Duodenal mucosa (tissue), 2 donors: ENCODE results near the gene SEC22C.

Source experiments
- H3K27ac ChIP-seq: one replicate; pipeline ENCODE4 v1.7.0; 2013; ENCODE audit warnings: low read depth, low read length
- H3K27me3 ChIP-seq, 2 donors: one replicate each; pipeline ENCODE4 v1.7.0; 2013; ENCODE audit warnings: low read length in 2 of 2, control low read depth in 1 of 2; ENCODE audit not compliant: insufficient read depth in 2 of 2, control insufficient read depth in 1 of 2
- H3K36me3 ChIP-seq, 2 donors: one replicate each; pipeline ENCODE4 v1.7.0; 2013; ENCODE audit warnings: low read length in 2 of 2, control low read depth in 1 of 2; ENCODE audit not compliant: insufficient read depth in 2 of 2, control insufficient read depth in 1 of 2
- H3K4me1 ChIP-seq, 2 donors: one replicate each; pipeline ENCODE4 v1.7.0; 2013; ENCODE audit warnings: low read length in 2 of 2, control low read depth in 1 of 2; ENCODE audit not compliant: insufficient read depth in 2 of 2, control insufficient read depth in 1 of 2
- H3K4me3 ChIP-seq, 2 donors: one replicate each; pipeline ENCODE4 v1.7.0; 2013; ENCODE audit warnings: low read length in 2 of 2, low read depth in 1 of 2
- H3K9ac ChIP-seq, 2 donors: one replicate each; pipeline ENCODE4 v1.7.0; 2013; ENCODE audit warnings: low read length in 2 of 2, low read depth in 1 of 2
- H3K9me3 ChIP-seq, 2 donors: one replicate each; pipeline ENCODE4 v1.7.0; 2013; ENCODE audit warnings: low read length in 2 of 2, control low read depth in 1 of 2; ENCODE audit not compliant: control insufficient read depth in 1 of 2

The SEC22C gene

DNA sequence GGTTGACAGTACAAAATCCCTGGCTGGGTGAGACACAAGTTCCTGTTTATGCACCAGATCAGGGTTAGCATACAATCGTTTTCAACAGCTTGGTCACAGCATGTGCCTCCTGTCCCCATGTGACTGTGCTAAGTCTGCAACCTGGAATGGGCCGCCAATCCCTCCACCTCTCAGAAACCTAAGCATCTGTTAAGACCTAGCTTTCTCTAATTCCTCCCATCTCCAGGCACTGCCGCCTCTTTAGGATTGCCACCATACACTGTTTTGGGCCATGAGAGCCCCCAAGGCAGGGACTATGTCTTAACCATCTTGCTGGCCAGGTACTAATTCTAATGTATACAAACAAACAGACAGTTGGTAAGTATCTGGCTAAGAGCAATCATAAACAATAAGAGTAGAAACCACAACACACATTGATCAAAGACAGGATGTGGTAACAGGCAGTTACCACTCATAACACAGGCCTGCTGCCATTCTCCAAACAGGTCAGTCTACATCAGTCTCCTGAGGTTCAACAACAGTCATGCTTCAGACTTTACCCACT, 25.6 kb downstream of the SEC22C start:
- peaks cover 28 to 62% of the 10 kb centered on the region in 2 donors for H3K36me3 ChIP-seq

DNA sequence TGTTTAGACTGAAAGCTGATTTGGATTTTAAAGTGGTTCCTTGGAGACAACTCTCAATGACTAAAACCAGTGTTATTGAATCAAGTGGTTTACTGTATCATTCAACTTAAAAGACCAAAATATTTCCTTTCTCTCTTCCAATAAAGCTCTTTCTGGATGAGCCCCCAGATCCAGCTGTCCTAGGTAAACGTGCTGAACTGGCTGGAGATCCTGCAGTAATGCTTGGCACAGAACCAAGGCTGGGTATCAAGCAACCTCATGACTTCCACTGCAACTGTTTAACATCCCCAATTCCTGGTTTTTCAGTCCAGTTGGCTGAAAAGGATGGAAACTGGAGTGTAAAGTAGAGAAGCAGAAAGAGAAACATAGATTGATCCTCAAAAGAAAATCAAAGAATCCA, 28.9 kb downstream of the SEC22C start:
- Histone ChIP-seq H3K4me1 (no peaks in the 10 kb centered on the region), H3K27ac (no peak overlapping the region), H3K36me3 (peaks cover 24 to 59% of the 10 kb centered on the region in 2 donors)

More for the DNA sequence above, 25.6 kb downstream of the SEC22C start:
- Histone ChIP-seq H3K4me3 (no peak overlapping the region), H3K9ac (no peak overlapping the region), H3K27me3 (no peaks in the 10 kb centered on the region), H3K9me3 (no peaks in the 10 kb centered on the region), H3K4me1 (no peaks in the 10 kb centered on the region), H3K27ac (no peak overlapping the region)

DNA sequence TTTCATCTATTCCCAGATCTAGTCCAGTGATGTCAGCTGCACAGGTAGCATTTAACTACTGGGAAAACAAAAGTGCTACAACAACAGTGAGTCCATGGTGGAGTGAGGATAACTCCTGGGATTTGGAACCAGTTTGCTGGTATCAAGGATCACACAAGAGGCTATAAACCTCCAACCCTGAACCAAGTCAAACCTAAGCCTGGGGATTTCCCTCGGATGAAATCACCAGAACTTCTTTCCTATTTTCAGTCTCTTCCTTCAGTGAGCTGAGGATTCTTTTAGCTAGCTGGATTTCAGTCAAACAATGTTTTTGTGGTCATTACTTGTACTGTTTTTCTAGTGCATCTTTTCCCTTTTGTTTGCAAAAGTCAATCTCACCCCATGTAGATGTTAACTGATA, 31.5 kb downstream of the SEC22C start:
- Histone ChIP-seq H3K4me3 (no peak overlapping the region), H3K36me3 (peaks cover 9 to 45% of the 10 kb centered on the region in 2 donors), H3K27ac (no peak overlapping the region), H3K27me3 (no peaks in the 10 kb centered on the region), H3K4me1 (peaks cover 5 to 6% of the 10 kb centered on the region in 2 donors), H3K9me3 (no peaks in the 10 kb centered on the region), H3K9ac (no peak overlapping the region)

More for the DNA sequence above, 28.9 kb downstream of the SEC22C start:
- H3K4me3 ChIP-seq, result no peak overlapping the region
- H3K9ac ChIP-seq, result no peak overlapping the region
- no peaks in the 10 kb centered on the region for H3K9me3 ChIP-seq
- H3K27me3 ChIP-seq, result no peaks in the 10 kb centered on the region

DNA sequence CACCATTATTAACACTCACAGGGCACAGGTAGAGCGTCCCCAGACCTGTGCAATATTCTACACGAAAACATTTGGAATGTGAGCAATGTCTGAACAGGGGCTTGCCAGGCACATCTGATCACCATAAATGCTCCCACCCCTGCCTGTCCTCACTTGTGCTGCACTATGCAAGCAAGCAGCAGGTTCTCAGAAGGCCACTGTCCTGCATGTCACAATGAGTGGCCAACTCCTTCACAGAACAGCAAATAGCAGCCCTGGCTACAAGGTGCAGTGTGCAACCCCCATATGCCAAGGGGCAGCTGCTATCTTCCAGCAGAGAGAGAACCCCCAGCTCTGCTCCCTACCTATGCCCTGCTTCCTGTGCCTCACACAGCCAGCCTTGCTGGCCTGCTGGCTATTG, 32.6 kb downstream of the SEC22C start:
- H3K36me3 ChIP-seq, result peaks cover 9 to 37% of the 10 kb centered on the region in 2 donors
- H3K4me1 ChIP-seq, result peaks cover 16% of the 10 kb centered on the region in 2 donors
- H3K27ac ChIP-seq, result no peak overlapping the region
- no peak overlapping the region for H3K4me3 ChIP-seq
- no peaks in the 10 kb centered on the region for H3K27me3 ChIP-seq
- no peak overlapping the region for H3K9ac ChIP-seq
- H3K9me3 ChIP-seq, result no peaks in the 10 kb centered on the region

DNA sequence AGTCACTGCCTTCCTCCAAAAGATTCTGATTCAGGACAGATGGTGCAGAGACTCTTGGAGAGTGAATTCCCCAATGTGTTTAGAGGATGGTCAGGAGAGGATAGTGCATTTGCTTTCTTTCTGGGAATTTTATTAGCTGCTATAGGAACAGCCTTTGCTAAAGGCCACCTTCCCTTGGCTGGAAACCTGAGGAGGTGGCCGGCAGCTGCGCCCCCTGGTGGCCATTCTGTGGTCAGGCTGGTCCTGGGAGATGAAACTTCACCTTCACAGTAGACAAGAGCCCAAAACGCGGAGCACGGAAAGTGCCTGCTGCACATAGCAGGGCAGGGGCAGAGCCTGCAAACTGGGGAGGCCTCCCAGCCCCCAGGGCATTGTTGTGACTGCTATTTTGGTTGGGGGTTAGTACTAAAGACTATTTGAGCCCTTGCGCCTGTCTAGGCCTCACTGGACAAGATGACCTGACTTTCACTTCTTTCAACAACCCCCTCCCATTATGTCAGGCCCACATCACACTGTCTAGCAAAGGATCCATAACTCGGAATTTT, 34.3 kb downstream of the SEC22C start:
- Histone ChIP-seq H3K9ac (no peak overlapping the region), H3K27ac (no peak overlapping the region), H3K36me3 (peaks cover 4 to 23% of the 10 kb centered on the region in 2 donors), H3K27me3 (no peaks in the 10 kb centered on the region), H3K4me1 (peaks cover 16 to 18% of the 10 kb centered on the region in 2 donors), H3K9me3 (no peaks in the 10 kb centered on the region), H3K4me3 (no peak overlapping the region)

DNA sequence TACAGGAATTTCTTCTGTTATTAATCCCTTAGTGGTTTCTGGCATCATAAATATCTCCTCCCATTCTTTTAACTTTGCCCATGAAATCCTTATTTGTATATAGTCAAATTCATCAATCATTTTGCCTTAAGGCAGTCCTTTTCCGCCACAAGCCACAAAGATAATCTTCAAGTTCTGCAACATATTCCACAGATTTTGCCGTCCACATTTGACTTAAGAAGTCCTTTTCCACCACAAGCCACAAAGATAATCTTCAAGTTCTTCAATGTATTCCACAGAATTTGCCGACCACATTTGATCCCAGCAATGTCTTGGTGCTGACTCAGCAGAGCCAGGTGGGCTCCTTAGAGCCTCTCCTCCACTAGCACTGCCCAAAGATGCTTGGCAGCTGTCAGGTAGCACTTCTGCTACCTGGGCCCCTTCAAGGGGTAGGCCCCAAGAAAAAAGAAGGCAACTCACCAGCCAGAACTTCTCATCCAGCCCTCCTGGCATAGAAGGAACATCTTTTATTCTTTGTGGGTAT, 35.0 kb downstream of the SEC22C start:
- Histone ChIP-seq H3K4me1 (peaks cover 16 to 18% of the 10 kb centered on the region in 2 donors), H3K4me3 (no peak overlapping the region), H3K9ac (no peak overlapping the region), H3K27ac (no peak overlapping the region), H3K9me3 (no peaks in the 10 kb centered on the region), H3K36me3 (peaks cover 0 to 19% of the 10 kb centered on the region in 2 donors), H3K27me3 (no peaks in the 10 kb centered on the region)

DNA sequence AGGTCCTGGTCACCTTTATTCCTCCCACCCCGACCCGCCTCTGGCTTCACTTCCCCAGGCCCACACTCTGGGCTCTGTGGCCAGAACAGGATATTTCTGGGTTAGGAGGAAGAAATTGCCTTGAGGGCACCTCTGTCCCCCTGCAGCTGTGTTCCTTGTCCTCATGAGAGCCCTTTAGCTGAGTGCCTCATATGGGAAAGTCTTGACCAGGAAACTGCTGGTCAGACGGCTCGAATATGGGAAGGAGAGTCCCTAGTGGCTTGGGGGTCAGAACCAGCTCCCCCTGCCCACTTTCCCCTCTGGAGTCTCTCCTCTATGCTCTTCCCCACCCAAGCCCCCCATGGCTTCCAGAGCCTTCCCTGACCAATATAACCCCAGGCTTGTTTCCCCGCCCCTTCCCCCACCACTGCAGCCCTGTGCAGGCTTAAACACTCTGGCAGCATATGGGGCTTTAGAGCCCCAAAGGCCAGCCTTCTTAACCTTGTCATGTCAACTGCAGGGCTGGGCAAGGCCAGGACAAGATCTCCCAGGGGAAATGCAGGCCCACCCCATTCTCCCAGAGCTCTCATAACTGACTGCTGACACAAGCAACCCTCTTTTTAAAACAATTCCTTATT, 36.4 kb downstream of the SEC22C start:
- Histone ChIP-seq H3K9ac (no peak overlapping the region), H3K36me3 (peaks cover 0 to 8% of the 10 kb centered on the region in 2 donors), H3K27ac (no peak overlapping the region), H3K27me3 (no peaks in the 10 kb centered on the region), H3K4me1 (peaks cover 17 to 22% of the 10 kb centered on the region in 2 donors), H3K4me3 (no peak overlapping the region), H3K9me3 (no peaks in the 10 kb centered on the region)

DNA sequence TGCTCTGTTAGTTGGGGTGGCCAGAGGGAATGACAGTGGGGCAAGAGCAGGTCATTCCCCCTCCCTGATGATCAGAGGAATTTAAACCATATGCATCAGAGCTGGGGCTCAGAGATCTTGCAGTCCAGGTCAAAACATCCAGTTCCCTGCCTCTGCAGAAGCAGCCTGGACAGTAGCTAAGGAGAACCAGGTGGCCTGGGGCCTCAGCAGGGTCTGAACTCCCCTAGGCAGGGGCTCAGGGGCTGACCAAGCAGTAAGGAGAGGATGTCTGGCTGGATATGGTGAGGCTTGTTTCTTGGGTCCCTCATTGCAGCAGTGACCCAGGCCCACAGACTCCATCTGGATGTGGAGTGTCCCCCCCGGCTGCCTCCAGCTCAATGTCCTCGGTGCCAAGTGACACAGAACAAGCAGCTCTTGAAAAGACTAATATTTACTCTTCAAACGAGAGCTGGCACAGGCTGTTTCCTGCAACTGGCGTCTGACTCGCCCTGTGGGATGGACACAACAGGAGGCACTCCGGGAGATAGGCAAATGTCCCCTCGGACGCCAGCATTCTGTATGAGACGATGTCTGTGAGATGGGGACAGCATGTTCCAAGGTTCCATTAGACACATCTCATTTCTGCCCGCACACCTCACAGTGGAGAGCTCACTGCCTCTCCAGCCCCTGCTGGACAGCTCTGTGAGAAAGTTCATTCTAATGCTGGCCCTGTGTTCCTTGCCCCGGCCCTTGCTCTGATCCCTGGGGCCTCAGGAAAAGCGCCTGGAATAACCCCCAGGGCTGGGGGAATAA, 37.1 kb downstream of the SEC22C start:
- H3K4me1 ChIP-seq, result peaks cover 24 to 28% of the 10 kb centered on the region in 2 donors
- H3K4me3 ChIP-seq, result no peak overlapping the region
- peaks cover 0 to 8% of the 10 kb centered on the region in 2 donors for H3K36me3 ChIP-seq
- H3K9ac ChIP-seq, result no peak overlapping the region
- H3K9me3 ChIP-seq, result no peaks in the 10 kb centered on the region
- H3K27me3 ChIP-seq, result no peaks in the 10 kb centered on the region
- H3K27ac ChIP-seq, result no peak overlapping the region

DNA sequence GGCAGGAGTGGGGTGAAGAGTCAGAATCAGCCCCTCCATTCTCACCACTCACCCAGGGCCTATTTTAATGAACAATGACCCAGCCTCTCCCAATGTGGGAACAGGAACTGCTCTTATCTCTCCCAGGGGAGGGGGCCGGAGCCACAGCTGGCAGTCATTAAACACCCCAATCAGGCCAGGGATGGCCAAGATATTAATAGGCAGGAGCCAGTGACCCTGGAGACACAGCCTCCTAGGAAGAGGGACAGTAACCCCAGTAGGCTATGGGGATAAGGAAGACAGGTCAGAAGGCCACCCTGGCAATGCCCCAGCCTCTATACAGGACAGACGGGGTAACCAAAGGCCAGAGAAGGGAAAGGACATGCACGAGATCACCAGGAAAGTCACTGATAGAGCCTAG, 40.7 kb downstream of the SEC22C start:
- peaks cover 30 to 41% of the 10 kb centered on the region in 2 donors for H3K4me1 ChIP-seq
- H3K9ac ChIP-seq, result no peak overlapping the region
- no peak overlapping the region for H3K27ac ChIP-seq
- no peaks in the 10 kb centered on the region for H3K36me3 ChIP-seq
- H3K9me3 ChIP-seq, result no peaks in the 10 kb centered on the region
- H3K4me3 ChIP-seq, result no peak overlapping the region
- no peaks in the 10 kb centered on the region for H3K27me3 ChIP-seq
